OCI-LY1 (cell line): ENCODE measurements around the gene PRG3.

Experiments used
- H2AFZ ChIP-seq: fragments of 200-600 bp; sonication (generic), shearing (Covaris generic); 2 replicates; pipeline ENCODE4 v1.6.0; 2014; ENCODE audit warnings: antibody characterized with exemption, mild to moderate bottlenecking, low read length
- H3F3A ChIP-seq: fragments of 200-600 bp; sonication (generic), shearing (Covaris generic); 2 replicates; pipeline ENCODE4 v1.6.0; 2014; ENCODE audit warnings: mild to moderate bottlenecking, antibody characterized with exemption, low read length, moderate library complexity; ENCODE audit not compliant: insufficient read depth
- H3K27ac ChIP-seq: fragments of 200-600 bp; sonication (generic); 2 replicates; pipeline ENCODE4 v1.5.1; 2014; ENCODE audit warnings: low read length, mixed run types, mild to moderate bottlenecking, low read depth; ENCODE audit not compliant: poor library complexity, severe bottlenecking
- H3K27me3 ChIP-seq: fragments of 200-600 bp; sonication (generic); 2 replicates; pipeline ENCODE4 v1.6.0; 2014; ENCODE audit warnings: antibody characterized with exemption, mild to moderate bottlenecking, low read length, moderate library complexity; ENCODE audit not compliant: insufficient read depth
- H3K36me3 ChIP-seq: fragments of 200-600 bp; sonication (generic); 2 replicates; pipeline ENCODE4 v1.6.1; 2014; ENCODE audit warnings: mild to moderate bottlenecking, antibody characterized with exemption, low read length, moderate library complexity, mixed read lengths; ENCODE audit not compliant: insufficient read depth
- H3K4me1 ChIP-seq: fragments of 200-600 bp; sonication (generic); 2 replicates; pipeline ENCODE4 v1.5.1; 2014; ENCODE audit warnings: mild to moderate bottlenecking, low read length, moderate library complexity; ENCODE audit not compliant: insufficient read depth, severe bottlenecking
- H3K4me2 ChIP-seq: fragments of 200-600 bp; sonication (generic), shearing (Covaris generic); 2 replicates; pipeline ENCODE4 v1.6.1; 2014; ENCODE audit warnings: low read length
- H3K4me3 ChIP-seq: fragments of 200-600 bp; sonication (generic); 2 replicates; pipeline ENCODE4 v1.5.1; 2014; ENCODE audit warnings: low read length, low read depth, mild to moderate bottlenecking, mixed read lengths; ENCODE audit not compliant: poor library complexity, severe bottlenecking
- H3K79me2 ChIP-seq: fragments of 200-600 bp; shearing (Covaris generic); 2 replicates; pipeline ENCODE4 v1.6.1; 2016; ENCODE audit warnings: mixed run types, low read length, mixed read lengths; ENCODE audit not compliant: insufficient read depth
- H3K9ac ChIP-seq: fragments of 200-600 bp; sonication (generic), shearing (Covaris generic); 2 replicates; pipeline ENCODE4 v1.6.1; 2014; ENCODE audit warnings: mild to moderate bottlenecking, low read length, mixed read lengths
- H3K9me2 ChIP-seq: fragments of 200-600 bp; sonication (generic), shearing (Covaris generic); 2 replicates; pipeline ENCODE4 v1.6.1; 2014; ENCODE audit warnings: low read depth, mild to moderate bottlenecking, low read length, mixed read lengths
- H3K9me3 ChIP-seq: fragments of 200-600 bp; shearing (Covaris generic); 2 replicates; pipeline ENCODE4 v1.6.1; 2014; ENCODE audit warnings: low read length, mixed read lengths
- H4K20me1 ChIP-seq: fragments of 200-600 bp; sonication (generic), shearing (Covaris generic); 2 replicates; pipeline ENCODE4 v1.6.0; 2016; ENCODE audit warnings: mild to moderate bottlenecking, low read length; ENCODE audit not compliant: insufficient read depth
- CTCF ChIP-seq: fragments of 200-600 bp; sonication (generic), shearing (Covaris generic); IDR thresholded peaks from 2 replicates; pipeline ENCODE4 v1.5.1; 2017; ENCODE audit warnings: mild to moderate bottlenecking, antibody characterized with exemption, low read length, moderate library complexity, mixed read lengths
- EZH2 ChIP-seq: fragments of 200-600 bp; sonication (generic), shearing (Covaris generic); IDR thresholded peaks from 2 replicates; pipeline ENCODE4 v1.8.0; 2017; ENCODE audit warnings: borderline replicate concordance, mixed run types, mild to moderate bottlenecking, antibody characterized with exemption, low read length, moderate library complexity, mixed read lengths

The PRG3 gene

GRCh38 chr11:57392763-57393105 lies 11.8 kb upstream of the PRG3 start:
- Histone ChIP-seq H3K36me3 (no peaks in the 10 kb centered on the region), H3K9me2 (no peaks in the 10 kb centered on the region), H3K4me1 (no peaks in the 10 kb centered on the region), H3K4me2 (no peak overlapping the region), H3K27ac (no peak overlapping the region), H2AFZ (no peak overlapping the region), H4K20me1 (no peaks in the 10 kb centered on the region), H3K79me2 (no peaks in the 10 kb centered on the region), H3K9ac (no peak overlapping the region), H3F3A (no peaks in the 10 kb centered on the region), H3K27me3 (no peaks in the 10 kb centered on the region), H3K4me3 (no peak overlapping the region), H3K9me3 (no peaks in the 10 kb centered on the region)
- TF ChIP-seq EZH2 (no peak), CTCF (no peak)

- Histone ChIP-seq H3K9me2 (no peaks in the 10 kb centered on the region), H3K79me2 (no peaks in the 10 kb centered on the region), H3K9ac (no peak overlapping the region), H3F3A (no peaks in the 10 kb centered on the region), H2AFZ (no peak overlapping the region), H3K4me3 (no peak overlapping the region), H3K4me1 (no peaks in the 10 kb centered on the region), H3K4me2 (no peak overlapping the region), H3K36me3 (no peaks in the 10 kb centered on the region), H4K20me1 (no peaks in the 10 kb centered on the region), H3K27me3 (no peaks in the 10 kb centered on the region), H3K27ac (no peak overlapping the region), H3K9me3 (no peaks in the 10 kb centered on the region)
- no peak for TF ChIP-seq EZH2
- no peak for TF ChIP-seq CTCF
These were observed 11.3 kb upstream of the PRG3 start for GRCh38 chr11:57392066-57392762.

- no peak overlapping the region for H3K4me3 ChIP-seq
These were observed 10.6 kb upstream of the PRG3 start for GRCh38 chr11:57391539-57391938.

More at GRCh38 chr11:57391539-57391938, 10.6 kb upstream of the PRG3 start:
- Histone ChIP-seq H2AFZ (no peak overlapping the region), H3K4me2 (no peak overlapping the region), H3K27me3 (no peaks in the 10 kb centered on the region), H3K9ac (no peak overlapping the region), H3K27ac (no peak overlapping the region), H3K79me2 (no peaks in the 10 kb centered on the region), H3K4me1 (no peaks in the 10 kb centered on the region), H4K20me1 (no peaks in the 10 kb centered on the region), H3K36me3 (no peaks in the 10 kb centered on the region), H3K9me3 (no peaks in the 10 kb centered on the region), H3K9me2 (no peaks in the 10 kb centered on the region), H3F3A (no peaks in the 10 kb centered on the region)
- TF ChIP-seq CTCF, result no peak
